ENCODE data around the gene SH3TC1.

DNA sequence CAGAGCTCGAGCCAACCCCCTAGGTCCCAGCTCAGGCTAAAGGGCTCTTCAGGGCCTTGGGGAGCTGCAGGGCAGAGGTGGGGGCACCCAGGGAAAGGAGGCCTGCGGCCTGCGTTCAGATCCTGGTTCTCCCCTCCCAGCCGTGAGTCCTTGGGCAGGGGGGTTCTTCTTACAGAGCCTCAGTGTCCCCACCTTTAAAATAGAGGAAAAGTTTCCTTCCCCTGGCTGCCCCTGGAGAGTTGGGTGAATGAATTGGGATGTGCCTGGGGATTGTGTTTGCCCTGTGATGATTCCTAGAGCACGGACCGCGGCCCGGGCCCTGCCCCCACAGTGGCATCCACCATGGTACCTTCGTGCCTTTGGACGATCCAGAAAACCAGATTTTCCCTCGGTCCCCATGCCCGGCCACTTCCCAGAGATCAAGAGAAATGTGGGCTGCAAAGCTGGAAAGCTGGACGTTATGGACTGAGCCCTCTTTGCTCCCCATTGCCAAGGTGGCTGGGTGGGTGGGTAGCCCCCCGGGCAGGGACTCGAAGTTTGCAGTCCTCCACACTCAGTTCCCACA is 81.9 kb downstream of the SH3TC1 start:
- no peak for TF ChIP-seq EZH2 (IDR thresholded peaks at IDR 0.05)
- no peak for TF ChIP-seq POLR2AphosphoS5 (IDR thresholded peaks at IDR 0.05; ENCODE audit: borderline replicate concordance, low read depth, low read length)
